ENCODE data around the gene OTOG.

- TF ChIP-seq, protein P1, sequence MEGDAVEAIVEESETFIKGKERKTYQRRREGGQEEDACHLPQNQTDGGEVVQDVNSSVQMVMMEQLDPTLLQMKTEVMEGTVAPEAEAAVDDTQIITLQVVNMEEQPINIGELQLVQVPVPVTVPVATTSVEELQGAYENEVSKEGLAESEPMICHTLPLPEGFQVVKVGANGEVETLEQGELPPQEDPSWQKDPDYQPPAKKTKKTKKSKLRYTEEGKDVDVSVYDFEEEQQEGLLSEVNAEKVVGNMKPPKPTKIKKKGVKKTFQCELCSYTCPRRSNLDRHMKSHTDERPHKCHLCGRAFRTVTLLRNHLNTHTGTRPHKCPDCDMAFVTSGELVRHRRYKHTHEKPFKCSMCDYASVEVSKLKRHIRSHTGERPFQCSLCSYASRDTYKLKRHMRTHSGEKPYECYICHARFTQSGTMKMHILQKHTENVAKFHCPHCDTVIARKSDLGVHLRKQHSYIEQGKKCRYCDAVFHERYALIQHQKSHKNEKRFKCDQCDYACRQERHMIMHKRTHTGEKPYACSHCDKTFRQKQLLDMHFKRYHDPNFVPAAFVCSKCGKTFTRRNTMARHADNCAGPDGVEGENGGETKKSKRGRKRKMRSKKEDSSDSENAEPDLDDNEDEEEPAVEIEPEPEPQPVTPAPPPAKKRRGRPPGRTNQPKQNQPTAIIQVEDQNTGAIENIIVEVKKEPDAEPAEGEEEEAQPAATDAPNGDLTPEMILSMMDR (IDR thresholded peaks at IDR 0.05; ENCODE audit: low read depth, low read length), result no peak
- no peak for TF ChIP-seq POLR2A (IDR thresholded peaks at IDR 0.05; ENCODE audit: extremely low read depth, insufficient read length)
- TF ChIP-seq MYC (IDR thresholded peaks at IDR 0.05; ENCODE audit: low read depth, low read length), result no peak
- TF ChIP-seq MAX (IDR thresholded peaks at IDR 0.05; ENCODE audit: low read depth, low read length), result no peak
These were observed 102.6 kb downstream of the OTOG start for GRCh38 chr11:17649696-17650095.

Measured in NB4 (cell line).